ENCODE results near the gene ECSIT.

DNA sequence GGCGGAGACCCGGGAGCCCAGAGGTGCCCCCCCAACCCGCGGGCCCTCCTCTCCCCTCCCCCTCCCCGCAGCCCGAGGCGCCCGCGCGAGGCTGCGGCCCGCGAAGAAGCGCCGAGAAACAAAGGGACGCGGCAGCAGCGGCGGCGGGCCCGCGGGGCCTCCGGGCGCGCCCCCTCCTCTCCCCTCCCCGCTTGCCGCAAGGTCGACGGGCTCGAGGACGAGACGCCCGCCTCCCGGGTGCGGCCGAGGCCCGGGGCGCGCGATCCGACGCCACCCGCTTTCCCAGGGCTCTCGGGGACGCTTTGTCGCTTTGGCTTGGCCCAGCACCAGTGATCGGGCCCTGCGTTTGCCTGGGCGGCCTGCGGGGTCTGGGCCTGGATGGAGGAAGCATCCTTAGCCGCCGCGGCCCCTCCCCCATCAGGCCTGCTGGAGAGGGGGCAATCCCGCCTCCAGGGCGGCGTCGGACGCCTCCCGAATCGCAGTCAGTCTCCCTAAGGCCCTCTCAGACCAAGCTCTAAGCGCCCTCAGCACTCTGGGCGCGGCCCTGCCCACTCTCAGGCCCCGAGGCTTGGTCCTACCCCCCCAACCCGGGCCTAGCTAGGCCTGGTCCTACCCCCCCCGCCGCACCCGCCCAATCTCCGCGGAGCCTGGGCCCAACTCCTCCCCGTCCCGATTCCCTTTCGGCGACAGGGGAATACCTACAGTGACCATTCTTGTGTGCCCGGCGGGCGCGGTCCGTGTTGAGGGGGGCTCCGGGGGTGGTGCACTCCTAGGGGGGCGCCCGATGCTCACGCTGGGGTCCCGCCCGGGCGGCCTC lies 48.8 kb downstream of the ECSIT start:
- TF ChIP-seq POLR2A (IDR thresholded peaks at IDR 0.05; ENCODE audit: low read depth, low read length) (no peak), POLR2AphosphoS5 (IDR thresholded peaks at IDR 0.05; ENCODE audit: low read depth, low read length) (no peak), TAF1 (IDR thresholded peaks at IDR 0.05; ENCODE audit: borderline replicate concordance, low read depth, low read length) (no peak)
